Stimulated activated CD8-positive, alpha-beta memory T cell treated with anti-CD3 and anti-CD28 coated beads, Interleukin-15, amount 100 ng/mL, for 24 hours (primary cell): ENCODE results near the gene DAPK1.

Experiments used
- DNase-seq: peaks from one replicate; pipeline ENCODE4 v3.0.0-alpha.2; 2020; ENCODE audit warnings: low read depth

Gene DAPK1

DNA sequence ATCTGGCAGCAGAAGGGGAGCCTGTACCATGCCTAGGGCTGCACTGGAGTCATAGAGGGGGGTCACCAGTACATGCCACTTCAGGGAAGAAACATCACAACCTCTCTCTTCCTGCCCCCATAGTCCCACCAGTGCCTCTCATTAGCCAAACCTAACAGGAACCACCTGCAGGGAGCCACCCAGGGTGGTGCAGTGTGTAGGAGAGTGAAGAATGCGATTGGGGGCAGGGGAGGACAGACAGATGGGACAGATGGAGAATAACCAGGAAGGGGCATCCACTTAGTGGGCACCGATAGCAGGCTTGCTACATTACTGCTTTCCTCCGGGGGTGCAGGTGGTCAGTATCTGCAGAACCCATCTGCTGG lies 19.2 kb downstream of the DAPK1 start:
- DNase-seq: no peak

DNA sequence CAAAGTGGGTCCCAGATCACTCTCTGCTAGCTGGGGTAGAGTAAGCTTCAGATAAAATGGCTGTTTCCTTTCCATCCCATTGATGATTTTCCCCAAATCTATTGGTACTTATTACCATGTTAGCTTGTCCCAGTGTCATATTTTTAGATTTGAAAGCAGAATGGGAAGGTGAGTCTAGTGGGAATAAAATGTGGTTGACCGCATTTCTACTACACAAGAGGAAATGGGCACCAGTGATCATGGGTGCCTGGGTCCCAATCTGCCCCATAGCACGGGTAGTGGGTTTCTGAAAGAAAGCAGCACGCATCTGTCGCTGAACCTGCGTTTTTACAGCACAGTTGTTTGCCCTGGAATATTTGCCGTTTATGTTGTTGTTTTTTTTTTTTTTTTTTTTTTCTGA lies 20.1 kb downstream of the DAPK1 start:
- DNase-seq: no peak

GRCh38 chr9:87518702-87519335 lies 21.2 kb downstream of the DAPK1 start:
- no peak for DNase-seq

GRCh38 chr9:87519461-87519860 lies 21.8 kb downstream of the DAPK1 start:
- DNase-seq: no peak

GRCh38 chr9:87520172-87520683 lies 22.6 kb downstream of the DAPK1 start:
- no peak for DNase-seq

- no peak for DNase-seq
These were observed 24.2 kb downstream of the DAPK1 start for GRCh38 chr9:87521834-87522233.

- no peak for DNase-seq
These were observed 26.4 kb downstream of the DAPK1 start for GRCh38 chr9:87524061-87524460.

GRCh38 chr9:87525546-87526303 lies 28.1 kb downstream of the DAPK1 start:
- DNase-seq: no peak

GRCh38 chr9:87527211-87527916 lies 29.7 kb downstream of the DAPK1 start:
- DNase-seq: no peak

DNA sequence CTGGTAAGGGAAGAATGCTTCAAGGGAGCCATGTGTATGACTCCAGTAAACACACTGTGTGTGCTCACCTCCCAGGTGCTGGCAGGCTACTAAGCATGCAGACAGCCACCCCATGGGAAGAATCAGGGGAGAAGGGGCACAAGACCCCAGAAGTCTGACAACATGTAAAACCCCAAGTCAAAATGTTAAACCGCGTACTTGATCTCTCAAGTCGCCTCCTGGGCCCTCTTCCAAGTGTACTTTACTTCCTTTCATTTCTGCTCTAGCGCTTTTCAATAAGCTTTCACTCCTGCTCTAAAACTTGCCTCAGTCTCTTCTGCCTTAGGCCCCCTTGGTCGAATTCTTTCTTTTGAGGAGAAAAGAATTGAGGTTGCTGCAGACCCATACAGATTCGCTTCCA lies 31.3 kb downstream of the DAPK1 start:
- no peak for DNase-seq

GRCh38 chr9:87529671-87530070 lies 32.0 kb downstream of the DAPK1 start:
- DNase-seq: no peak

GRCh38 chr9:87530716-87531115 lies 33.0 kb downstream of the DAPK1 start:
- no peak for DNase-seq

DNA sequence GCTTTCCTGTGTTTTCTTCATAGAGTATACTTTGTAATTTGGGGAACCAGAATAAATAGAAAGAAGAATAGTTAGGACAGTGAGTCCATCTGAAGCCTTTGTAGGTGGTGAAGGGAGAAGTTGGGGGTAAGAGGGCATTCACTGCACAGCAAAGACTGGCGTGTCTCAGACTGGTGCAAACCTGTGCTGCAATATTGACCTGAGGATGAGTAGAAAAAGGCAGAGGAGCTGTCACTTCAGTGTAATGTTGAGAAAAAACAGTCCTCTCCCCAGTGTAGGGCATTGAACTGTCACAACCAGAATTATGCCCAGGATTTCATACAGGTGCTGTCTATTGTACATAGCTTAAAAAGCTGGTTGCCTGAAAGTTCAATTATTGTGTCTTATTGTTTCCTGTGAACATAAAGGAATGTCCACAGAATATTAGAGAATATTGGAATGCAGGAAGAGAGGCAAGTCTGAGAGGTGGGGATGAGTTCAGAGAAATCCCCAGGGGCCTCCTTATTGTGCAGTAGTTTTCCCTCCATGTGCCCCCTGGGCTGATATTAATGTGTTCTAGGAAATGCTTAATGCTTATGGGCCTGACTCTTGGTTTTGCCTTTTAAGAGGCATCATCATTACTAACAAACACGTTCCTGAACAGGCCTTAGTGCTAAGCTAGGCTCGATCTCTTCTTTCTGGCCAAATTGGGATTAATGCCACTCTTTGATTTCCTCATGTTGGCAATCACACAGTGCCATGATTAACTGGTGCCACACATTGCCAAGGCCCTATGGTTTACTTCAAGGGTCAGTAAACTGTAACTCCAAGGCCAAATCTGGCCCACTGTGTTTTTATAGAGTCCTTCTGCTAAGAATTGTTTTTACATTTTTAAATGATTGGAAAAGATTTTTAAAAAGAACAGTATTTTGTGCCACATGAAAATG lies 34.0 kb downstream of the DAPK1 start:
- DNase-seq: no peak

- no peak for DNase-seq
These were observed 35.6 kb downstream of the DAPK1 start for GRCh38 chr9:87533271-87533670.

GRCh38 chr9:87534036-87534435 lies 36.4 kb downstream of the DAPK1 start:
- no peak for DNase-seq

DNA sequence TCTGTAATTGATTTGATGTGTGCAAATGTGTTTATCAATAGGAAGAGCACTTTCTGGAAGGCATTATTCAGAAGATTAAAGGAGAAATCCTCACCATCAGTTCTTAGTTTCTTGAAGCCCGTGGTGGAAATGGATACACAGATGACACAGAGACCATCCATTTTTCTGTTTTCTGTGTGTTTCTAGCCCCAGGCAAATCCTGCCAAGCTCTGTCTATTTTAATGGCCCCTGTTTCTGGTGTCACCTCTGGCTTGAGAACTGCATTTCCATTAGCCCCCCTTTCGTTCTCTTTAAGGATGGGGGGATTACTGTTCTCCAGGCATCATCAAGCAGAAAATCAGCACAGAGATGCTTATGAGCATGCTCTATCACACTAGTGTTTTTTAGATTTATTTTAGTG lies 37.3 kb downstream of the DAPK1 start:
- DNase-seq: no peak

DNA sequence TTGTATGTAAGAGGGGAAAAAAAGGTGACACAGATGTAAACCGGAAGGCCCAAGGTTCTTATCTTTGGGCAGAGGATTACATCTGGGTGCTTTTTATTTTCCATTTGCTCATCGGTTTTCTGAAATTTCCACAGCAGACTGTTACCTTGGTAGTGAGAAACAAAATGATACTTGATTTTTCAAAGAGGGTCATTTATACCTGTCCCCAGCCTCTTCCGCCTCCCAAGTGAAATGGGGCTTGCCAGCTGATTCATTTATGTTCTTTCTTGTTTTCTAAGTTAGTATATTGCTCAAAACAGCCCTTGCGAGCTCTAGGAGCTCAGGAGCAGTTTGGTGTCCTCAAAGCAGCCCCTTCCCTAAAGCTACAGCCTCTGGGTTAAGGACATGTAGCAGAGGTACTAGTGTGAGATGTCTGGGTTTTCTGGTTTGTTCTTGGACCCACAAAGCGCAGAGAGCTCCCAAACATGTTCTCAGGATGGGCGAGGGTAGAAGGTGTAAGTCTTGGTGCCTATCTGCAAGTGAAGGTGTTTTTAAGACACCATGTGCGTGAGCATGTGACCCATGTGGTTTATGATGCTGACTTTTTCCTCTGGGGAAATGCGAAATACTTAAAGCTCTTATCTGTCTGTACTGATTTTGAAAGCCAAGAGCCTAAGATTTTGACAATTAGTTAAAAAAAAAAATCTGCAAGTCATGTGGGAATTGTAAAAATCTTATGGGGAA lies 38.3 kb downstream of the DAPK1 start:
- DNase-seq: no peak

DNA sequence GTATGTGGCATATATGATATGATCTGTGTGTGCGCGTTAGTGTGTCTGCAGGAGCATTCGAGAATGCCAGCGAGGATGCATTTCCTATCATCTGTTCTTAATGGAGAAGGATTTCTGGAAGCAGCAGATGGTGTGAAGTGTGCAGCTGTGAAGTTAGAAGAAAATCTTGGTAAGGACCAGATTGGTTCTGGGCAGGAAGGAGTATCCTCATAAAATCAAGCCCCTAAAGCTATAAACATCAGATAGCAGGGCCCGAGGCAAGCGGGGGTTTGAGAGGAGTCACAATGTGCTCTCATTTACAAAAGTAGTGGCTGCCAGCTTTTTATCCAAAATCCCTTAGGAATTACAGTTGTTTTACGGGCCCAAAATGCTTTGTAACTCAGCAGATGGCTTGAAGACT lies 40.0 kb downstream of the DAPK1 start:
- DNase-seq: no peak

DNA sequence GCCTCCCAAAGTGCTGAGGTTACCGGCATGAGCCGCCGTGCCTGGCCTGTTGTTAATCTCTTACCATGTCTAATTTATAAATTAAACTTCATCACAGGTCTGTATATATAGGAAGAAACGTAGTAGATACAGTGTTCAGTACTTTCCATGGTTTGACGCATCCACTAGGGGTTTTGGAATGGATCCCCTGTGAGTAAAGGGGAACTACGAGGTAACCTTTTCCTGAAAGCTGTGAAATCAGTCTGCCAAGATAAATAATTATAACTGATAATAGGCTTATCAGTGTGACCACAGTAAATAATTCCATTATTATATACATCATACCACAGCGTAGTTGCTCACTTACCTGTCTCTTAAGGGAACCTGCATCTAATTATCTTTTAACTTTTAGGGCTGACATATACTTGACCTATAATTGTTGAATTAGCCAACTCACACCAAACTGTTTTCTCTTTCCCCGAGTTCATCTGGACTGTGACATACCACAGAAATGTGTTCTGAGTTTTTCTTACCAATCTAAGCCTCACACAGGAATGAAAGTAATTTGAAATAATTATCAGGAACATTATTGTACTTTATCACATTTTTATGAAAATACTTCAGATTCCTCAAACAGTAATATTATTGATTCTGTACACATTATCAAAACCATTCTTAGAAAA lies 42.9 kb downstream of the DAPK1 start:
- no peak for DNase-seq

DNA sequence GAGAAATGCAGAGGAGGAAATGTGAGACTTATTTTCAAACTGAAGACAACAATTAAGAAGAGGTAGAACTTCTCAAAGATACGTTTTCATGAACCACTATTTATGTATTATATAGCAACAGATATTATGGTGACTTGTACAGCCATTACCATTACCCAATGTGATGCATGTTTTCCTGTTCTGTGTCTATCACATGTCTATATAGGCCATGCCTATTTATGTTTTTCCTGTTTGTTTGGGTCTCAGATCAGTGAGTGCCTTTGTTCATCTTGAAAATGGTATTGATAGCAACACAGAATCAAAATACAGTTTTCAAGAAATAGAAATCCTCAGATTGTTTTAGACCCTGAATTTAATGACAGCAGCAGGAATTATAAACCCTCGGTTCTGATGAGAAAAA lies 44.0 kb downstream of the DAPK1 start:
- no peak for DNase-seq

DNA sequence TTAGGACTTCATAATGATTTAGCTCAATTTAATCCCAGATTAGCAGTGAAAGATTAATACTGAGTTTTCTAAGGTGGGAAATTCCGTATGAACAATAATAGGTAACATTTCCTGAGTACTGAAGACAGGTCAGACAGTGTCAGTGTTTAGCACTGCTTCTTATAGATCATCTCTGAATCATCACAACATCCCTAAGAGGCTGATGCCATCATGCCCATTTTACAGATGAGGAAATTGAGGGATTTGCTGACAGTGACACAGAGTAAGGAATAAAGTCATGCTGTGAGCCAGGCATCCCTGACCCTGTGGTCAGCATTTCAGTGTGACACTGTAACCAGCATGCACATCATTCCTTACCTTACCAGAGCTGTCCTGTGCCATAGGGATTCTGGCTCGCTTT lies 44.5 kb downstream of the DAPK1 start:
- DNase-seq: no peak
